WTC11 (cell line): ENCODE measurements around the gene GHRL. TPM values are rescaled to one million over a fixed set of nuclear protein-coding genes. Genes with fewer than 3 reads are reported as not detected.
"Not testable (repeated sequence)": the region's sequence is repeated elsewhere in the genome, so short reads cannot be mapped to it uniquely, and the experiment has no call there.

Source experiments
- ATAC-seq: fragments of 200-7000 bp; cut with Tn5 transposase; 2 replicates; pipeline ENCODE4 v1.10.0; 2021; ENCODE audit warnings: mild to moderate bottlenecking, moderate library complexity
- CTCF ChIA-PET: fragments of 300-600 bp; sonication (Branson Sonifier 250); formaldehyde crosslinking; loops from one replicate; lab custom pipeline; 2021; ENCODE audit warnings: antibody characterized with exemption; lab: Charles Lee
- POLR2A ChIA-PET: fragments of 350-600 bp; sonication (Branson Sonifier 250); formaldehyde crosslinking; loops from one replicate; lab custom pipeline; 2021; ENCODE audit warnings: antibody characterized with exemption; lab: Charles Lee
- DNase-seq: peaks from one replicate; pipeline ENCODE4 v3.0.0; 2021; ENCODE audit warnings: low spot score
- H3K27ac Mint-ChIP-seq: 2 replicates; pipeline ENCODE4 v1.8.0; 2021; ENCODE audit warnings: mixed read lengths
- H3K27me3 Mint-ChIP-seq: 2 replicates; pipeline ENCODE4 v1.8.0; 2021; ENCODE audit warnings: low read depth, mild to moderate bottlenecking, moderate library complexity, mixed read lengths
- H3K36me3 Mint-ChIP-seq: 2 replicates; pipeline ENCODE4 v1.8.0; 2021; ENCODE audit warnings: mixed read lengths
- H3K4me1 Mint-ChIP-seq: 2 replicates; pipeline ENCODE4 v1.8.0; 2022; ENCODE audit warnings: mixed read lengths
- H3K4me3 Mint-ChIP-seq: 2 replicates; pipeline ENCODE4 v1.8.0; 2021; ENCODE audit warnings: mild to moderate bottlenecking, moderate library complexity, mixed read lengths
- H3K9me3 Mint-ChIP-seq: 2 replicates; pipeline ENCODE4 v1.8.0; 2021; ENCODE audit warnings: mixed read lengths
- ETV6 ChIP-seq: sonication (generic); formaldehyde crosslinking; IDR thresholded peaks from 2 replicates; pipeline ENCODE4 v1.8.1; 2022; ENCODE audit warnings: mild to moderate bottlenecking, missing genetic modification reagents
- JUN ChIP-seq: sonication (generic); formaldehyde crosslinking; IDR thresholded peaks from 2 replicates; pipeline ENCODE4 v1.8.0; 2023; ENCODE audit warnings: mild to moderate bottlenecking, missing genetic modification reagents
- MYBL2 ChIP-seq: sonication (generic); formaldehyde crosslinking; IDR thresholded peaks from 2 replicates; pipeline ENCODE4 v1.8.1; 2023; ENCODE audit warnings: mild to moderate bottlenecking, moderate library complexity, missing genetic modification reagents
- NFYB ChIP-seq: sonication (generic); formaldehyde crosslinking; conservative IDR thresholded peaks from 2 replicates; pipeline ENCODE4 v1.8.0; 2022; ENCODE audit warnings: low read depth, missing genetic modification reagents
- NR3C1 ChIP-seq: sonication (generic); formaldehyde crosslinking; conservative IDR thresholded peaks from 2 replicates; pipeline ENCODE4 v1.8.1; 2023; ENCODE audit warnings: low read depth, mild to moderate bottlenecking, missing genetic modification reagents
- PRRX2 ChIP-seq: fragments of 250-450 bp; sonication (Bioruptor Pico); IDR thresholded peaks from 2 replicates; pipeline ENCODE4 v1.8.0; 2021; ENCODE audit warnings: mild to moderate bottlenecking
- SMAD4 ChIP-seq: sonication (generic); formaldehyde crosslinking; IDR thresholded peaks from 2 replicates; pipeline ENCODE4 v1.8.0; 2022; ENCODE audit warnings: mild to moderate bottlenecking, missing genetic modification reagents
- SP1 ChIP-seq: sonication (generic); formaldehyde crosslinking; conservative IDR thresholded peaks from 2 replicates; pipeline ENCODE4 v1.8.1; 2022; ENCODE audit warnings: missing genetic modification reagents
- TCF7 ChIP-seq: sonication (generic); formaldehyde crosslinking; IDR thresholded peaks from 2 replicates; pipeline ENCODE4 v1.8.0; 2022; ENCODE audit warnings: mild to moderate bottlenecking, low read depth, missing genetic modification reagents, moderate library complexity
- ZNF317 ChIP-seq: sonication (generic); formaldehyde crosslinking; IDR thresholded peaks from 2 replicates; pipeline ENCODE4 v1.8.1; 2023; ENCODE audit warnings: low read depth, mild to moderate bottlenecking, moderate library complexity, missing genetic modification reagents, borderline replicate concordance
- total RNA-seq: library from RNA; stranded (reverse); gene quantifications from 3 replicates; pipeline ENCODE4 v1.2.3, GENCODE V29; 2021
- TF ChIP-seq, protein P1 (sequence below): sonication (generic); formaldehyde crosslinking; IDR thresholded peaks from 2 replicates; pipeline ENCODE4 v1.8.0; 2023; ENCODE audit warnings: missing genetic modification reagents
- TF ChIP-seq, protein P2 (sequence below): sonication (generic); formaldehyde crosslinking; IDR thresholded peaks from 2 replicates; pipeline ENCODE4 v1.8.1; 2023; ENCODE audit warnings: mild to moderate bottlenecking, moderate library complexity, missing genetic modification reagents
- TF ChIP-seq, protein P3 (sequence below): fragments of 250-450 bp; sonication (Bioruptor Pico); conservative IDR thresholded peaks from 2 replicates; pipeline ENCODE4 v1.9.0; 2021; ENCODE audit warnings: mild to moderate bottlenecking
- TF ChIP-seq, protein P4 (sequence below): fragments of 250-450 bp; sonication (Bioruptor Pico); IDR thresholded peaks from 2 replicates; pipeline ENCODE4 v1.9.0; 2021; ENCODE audit warnings: mild to moderate bottlenecking

The GHRL gene
- total RNA-seq, 1 experiment from 2014 or later, result 0.35 TPM

DNA sequence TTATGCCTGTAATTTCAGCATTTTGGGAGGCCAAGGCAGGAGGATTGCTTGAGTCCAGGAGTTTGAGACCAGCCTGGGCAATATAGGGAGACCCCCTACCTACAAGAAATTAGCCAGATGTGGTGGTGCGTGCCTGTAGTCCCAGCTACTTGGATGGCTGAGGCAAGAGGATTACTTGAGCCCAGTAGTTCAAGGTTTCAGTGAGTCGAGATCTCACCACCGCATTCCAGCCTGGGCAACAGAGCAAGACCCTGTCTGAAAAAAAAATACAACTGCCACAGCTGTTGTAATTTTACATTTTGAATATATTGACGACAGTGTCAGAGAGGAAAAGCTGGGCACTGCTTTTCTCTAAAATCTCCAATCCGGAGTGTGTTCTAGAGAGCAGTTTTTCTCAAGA lies 23.3 kb downstream of the GHRL start:
- Mint-ChIP-seq H3K4me1 (no peaks in the 10 kb centered on the region), H3K27me3 (no peaks in the 10 kb centered on the region), H3K27ac (no peak overlapping the region), H3K9me3 (no peaks in the 10 kb centered on the region), H3K36me3 (peaks cover 48% of the 10 kb centered on the region), H3K4me3 (no peak overlapping the region)
- no peak for DNase-seq
- CTCF ChIA-PET, result no interaction called here
- POLR2A ChIA-PET, result interaction anchor here (0.8 kb wide), 1 partner anchor 68 kb away, joined by 3 read pairs; no protein-coding TSS in a partner anchor
- no peak for ATAC-seq
- TF ChIP-seq TCF7 (CRISPR knock-in tag), result no peak
- no peak for TF ChIP-seq JUN (CRISPR knock-in tag)
- TF ChIP-seq, protein P1, sequence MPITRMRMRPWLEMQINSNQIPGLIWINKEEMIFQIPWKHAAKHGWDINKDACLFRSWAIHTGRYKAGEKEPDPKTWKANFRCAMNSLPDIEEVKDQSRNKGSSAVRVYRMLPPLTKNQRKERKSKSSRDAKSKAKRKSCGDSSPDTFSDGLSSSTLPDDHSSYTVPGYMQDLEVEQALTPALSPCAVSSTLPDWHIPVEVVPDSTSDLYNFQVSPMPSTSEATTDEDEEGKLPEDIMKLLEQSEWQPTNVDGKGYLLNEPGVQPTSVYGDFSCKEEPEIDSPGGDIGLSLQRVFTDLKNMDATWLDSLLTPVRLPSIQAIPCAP (CRISPR knock-in tag), result no peak
- no peak for TF ChIP-seq PRRX2 (CRISPR knock-in tag)
- TF ChIP-seq, protein P2, sequence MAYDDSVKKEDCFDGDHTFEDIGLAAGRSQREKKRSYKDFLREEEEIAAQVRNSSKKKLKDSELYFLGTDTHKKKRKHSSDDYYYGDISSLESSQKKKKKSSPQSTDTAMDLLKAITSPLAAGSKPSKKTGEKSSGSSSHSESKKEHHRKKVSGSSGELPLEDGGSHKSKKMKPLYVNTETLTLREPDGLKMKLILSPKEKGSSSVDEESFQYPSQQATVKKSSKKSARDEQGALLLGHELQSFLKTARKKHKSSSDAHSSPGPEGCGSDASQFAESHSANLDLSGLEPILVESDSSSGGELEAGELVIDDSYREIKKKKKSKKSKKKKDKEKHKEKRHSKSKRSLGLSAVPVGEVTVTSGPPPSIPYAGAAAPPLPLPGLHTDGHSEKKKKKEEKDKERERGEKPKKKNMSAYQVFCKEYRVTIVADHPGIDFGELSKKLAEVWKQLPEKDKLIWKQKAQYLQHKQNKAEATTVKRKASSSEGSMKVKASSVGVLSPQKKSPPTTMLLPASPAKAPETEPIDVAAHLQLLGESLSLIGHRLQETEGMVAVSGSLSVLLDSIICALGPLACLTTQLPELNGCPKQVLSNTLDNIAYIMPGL (CRISPR knock-in tag), result no peak
- TF ChIP-seq ETV6 (CRISPR knock-in tag), result no peak
- no peak for TF ChIP-seq SP1 (CRISPR knock-in tag)
- no peak for TF ChIP-seq NFYB (CRISPR knock-in tag)

DNA sequence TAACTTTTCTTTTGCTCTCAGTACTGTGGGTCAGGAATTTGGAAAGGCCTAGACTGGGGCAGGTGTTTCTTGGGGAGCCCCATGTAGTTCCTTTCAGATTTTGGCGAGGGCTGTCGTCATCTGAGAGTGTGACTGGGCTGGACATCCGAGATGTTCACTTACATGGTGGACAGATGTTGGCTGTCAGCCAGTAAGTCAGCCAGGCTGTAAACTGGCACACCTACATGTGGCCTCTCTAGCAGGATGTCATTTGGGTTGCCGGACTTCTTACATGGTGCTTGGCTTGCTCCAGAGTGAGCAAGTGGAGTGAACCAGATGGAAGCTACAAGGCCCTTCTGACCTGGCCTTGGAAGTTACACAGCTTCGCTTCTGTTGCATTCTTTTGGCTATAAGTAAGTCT lies 23.8 kb downstream of the GHRL start:
- ATAC-seq, result no peak
- ChIA-PET POLR2A (no interaction called here), CTCF (no interaction called here)
- Mint-ChIP-seq H3K36me3 (peaks cover 47% of the 10 kb centered on the region), H3K27ac (no peak overlapping the region), H3K4me1 (peaks cover 4% of the 10 kb centered on the region; the same call in 1 of the 2 replicates), H3K9me3 (no peaks in the 10 kb centered on the region), H3K4me3 (no peak overlapping the region), H3K27me3 (no peaks in the 10 kb centered on the region)
- DNase-seq, result no peak
- TF ChIP-seq, protein P3, sequence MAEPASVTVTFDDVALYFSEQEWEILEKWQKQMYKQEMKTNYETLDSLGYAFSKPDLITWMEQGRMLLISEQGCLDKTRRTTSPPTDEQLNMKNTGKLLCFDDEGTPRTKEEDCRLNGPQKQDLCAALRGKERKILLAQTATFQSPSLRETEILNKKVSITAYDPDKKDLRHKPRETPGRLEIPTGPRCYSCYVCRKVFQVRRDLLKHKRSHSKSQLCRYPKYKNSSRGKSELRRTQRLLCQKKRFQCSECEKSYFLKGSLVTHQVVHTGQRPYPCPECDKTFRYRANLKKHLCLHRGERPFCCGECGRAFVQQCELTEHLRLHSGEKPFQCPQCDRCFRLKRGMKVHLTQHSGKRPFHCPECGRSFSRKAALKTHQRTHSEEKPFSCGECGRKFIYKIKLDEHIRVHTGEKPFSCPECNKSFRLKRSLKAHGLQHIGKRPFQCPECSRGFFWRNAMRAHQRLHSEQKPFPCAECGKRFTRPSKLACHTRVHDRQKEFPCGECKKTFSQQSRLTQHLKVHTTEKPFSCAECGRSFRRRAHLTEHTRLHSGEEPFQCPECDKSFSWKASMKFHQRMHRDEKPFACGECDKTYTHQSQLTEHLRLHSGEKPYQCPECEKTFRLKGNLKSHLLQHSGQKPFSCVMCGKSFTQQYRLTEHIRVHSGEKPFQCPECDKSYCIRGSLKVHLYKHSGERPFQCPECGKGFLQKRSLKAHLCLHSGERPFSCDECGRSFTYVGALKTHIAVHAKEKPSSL (CRISPR knock-in tag), result no peak
- TF ChIP-seq SMAD4 (CRISPR knock-in tag) (no peak), NR3C1 (CRISPR knock-in tag) (no peak)

DNA sequence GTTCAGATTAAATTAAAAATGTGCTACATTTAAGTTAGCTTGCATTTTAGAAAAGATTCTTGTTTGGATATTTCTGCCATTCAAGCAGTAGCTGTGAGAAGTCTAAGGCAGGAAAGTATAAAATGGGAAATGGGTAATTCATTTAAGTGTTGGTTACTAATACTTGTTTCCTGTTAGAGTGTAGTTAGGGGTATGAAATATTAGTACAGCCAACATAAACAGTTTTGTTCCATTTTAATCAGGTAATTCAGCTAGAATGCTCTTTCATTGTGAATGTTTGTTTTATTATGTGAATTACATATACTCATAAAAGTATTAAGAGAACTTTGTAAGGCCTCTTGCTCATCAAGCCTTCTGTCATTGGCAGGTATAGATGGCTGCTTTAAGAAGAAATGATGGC lies 24.6 kb downstream of the GHRL start:
- no peaks in the 10 kb centered on the region for H3K9me3 Mint-ChIP-seq

DNA sequence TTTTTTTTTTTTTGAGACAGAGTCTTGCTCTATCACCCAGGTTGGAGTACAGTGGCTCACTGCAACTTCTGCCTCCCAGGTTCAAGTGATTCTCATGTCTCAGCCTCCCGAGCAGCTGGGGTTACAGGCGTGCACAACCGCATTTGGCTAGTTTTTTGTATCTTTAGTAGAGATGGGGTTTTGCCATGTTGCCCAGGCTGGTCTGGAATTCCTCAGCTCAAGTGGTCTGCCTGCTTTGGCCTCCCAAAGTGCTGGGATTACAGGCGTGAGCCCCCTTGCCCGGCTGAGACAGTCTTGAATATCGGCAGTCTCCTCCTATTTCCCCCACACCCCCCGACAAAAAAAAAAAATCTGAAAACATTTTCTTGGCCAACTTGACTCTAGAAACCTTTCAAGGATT lies 25.8 kb downstream of the GHRL start:
- H3K27ac Mint-ChIP-seq, H3K9me3 Mint-ChIP-seq, ATAC-seq, DNase-seq, H3K27me3 Mint-ChIP-seq, POLR2A ChIA-PET, H3K4me3 Mint-ChIP-seq: not testable (repeated sequence)
- H3K36me3 Mint-ChIP-seq, result peaks cover 50% of the 10 kb centered on the region
- CTCF ChIA-PET, result interaction anchor here (0.6 kb wide), 1 partner anchor 55 kb away, joined by 3 read pairs; no protein-coding TSS in a partner anchor
- peaks cover 11% of the 10 kb centered on the region for H3K4me1 Mint-ChIP-seq

More for the DNA sequence above, 24.6 kb downstream of the GHRL start:
- peaks cover 49% of the 10 kb centered on the region for H3K36me3 Mint-ChIP-seq
- no peak overlapping the region for H3K27ac Mint-ChIP-seq
- TF ChIP-seq MYBL2 (CRISPR knock-in tag) (no peak), ZNF317 (CRISPR knock-in tag) (no peak)
- TF ChIP-seq, protein P4, sequence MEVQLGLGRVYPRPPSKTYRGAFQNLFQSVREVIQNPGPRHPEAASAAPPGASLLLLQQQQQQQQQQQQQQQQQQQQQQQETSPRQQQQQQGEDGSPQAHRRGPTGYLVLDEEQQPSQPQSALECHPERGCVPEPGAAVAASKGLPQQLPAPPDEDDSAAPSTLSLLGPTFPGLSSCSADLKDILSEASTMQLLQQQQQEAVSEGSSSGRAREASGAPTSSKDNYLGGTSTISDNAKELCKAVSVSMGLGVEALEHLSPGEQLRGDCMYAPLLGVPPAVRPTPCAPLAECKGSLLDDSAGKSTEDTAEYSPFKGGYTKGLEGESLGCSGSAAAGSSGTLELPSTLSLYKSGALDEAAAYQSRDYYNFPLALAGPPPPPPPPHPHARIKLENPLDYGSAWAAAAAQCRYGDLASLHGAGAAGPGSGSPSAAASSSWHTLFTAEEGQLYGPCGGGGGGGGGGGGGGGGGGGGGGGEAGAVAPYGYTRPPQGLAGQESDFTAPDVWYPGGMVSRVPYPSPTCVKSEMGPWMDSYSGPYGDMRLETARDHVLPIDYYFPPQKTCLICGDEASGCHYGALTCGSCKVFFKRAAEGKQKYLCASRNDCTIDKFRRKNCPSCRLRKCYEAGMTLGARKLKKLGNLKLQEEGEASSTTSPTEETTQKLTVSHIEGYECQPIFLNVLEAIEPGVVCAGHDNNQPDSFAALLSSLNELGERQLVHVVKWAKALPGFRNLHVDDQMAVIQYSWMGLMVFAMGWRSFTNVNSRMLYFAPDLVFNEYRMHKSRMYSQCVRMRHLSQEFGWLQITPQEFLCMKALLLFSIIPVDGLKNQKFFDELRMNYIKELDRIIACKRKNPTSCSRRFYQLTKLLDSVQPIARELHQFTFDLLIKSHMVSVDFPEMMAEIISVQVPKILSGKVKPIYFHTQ (CRISPR knock-in tag), result no peak
- TF ChIP-seq, all 79 proteins: peak for 0
- Mint-ChIP-seq H3K4me1 (peaks cover 11% of the 10 kb centered on the region), H3K27me3 (no peaks in the 10 kb centered on the region), H3K4me3 (no peak overlapping the region)
- CTCF ChIA-PET, result no interaction called here
- ATAC-seq, result no peak
- DNase-seq, result no peak
- POLR2A ChIA-PET, result no interaction called here
